Hematopoietic multipotent progenitor cell (in vitro differentiated cells): ENCODE measurements around the gene B3GAT1. TPM values are rescaled to one million over a fixed set of nuclear protein-coding genes. Genes with fewer than 3 reads are reported as not detected.

ENCODE experiments used
- DNase-seq, 3 donors: peaks; one replicate each; pipeline ENCODE4 v3.0.0-alpha.2; 2011 to 2015; ENCODE audit warnings: low read depth in 2 of 3, low spot score in 2 of 3
- total RNA-seq: library from RNA; depleted of rRNA; stranded (reverse); fragments of >200 nt; gene quantifications from one replicate; pipeline ENCODE4 v1.2.3, GENCODE V29; 2012

The B3GAT1 gene
- total RNA-seq, 1 donor: under 0.01 TPM

DNA sequence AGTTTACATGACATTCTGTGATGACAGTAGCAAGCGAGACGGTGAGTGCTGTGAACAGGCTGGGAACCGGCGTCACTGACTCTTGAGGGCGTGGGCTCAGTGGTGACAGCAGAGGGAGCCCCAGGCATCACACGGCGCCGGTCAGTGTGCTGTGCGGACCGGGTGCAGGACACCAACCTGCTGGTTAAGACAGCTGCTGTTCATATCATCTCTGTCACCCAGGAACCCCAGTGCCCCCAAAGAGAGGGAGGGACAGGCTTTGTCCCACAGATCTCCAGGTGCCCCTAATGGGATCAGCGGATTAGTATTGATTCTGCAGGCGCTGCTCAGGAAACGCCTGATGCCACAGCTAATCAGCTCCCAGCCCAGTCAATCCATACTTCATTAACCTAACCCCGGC is 18.4 kb downstream of the B3GAT1 start:
- DNase-seq: no peak

DNA sequence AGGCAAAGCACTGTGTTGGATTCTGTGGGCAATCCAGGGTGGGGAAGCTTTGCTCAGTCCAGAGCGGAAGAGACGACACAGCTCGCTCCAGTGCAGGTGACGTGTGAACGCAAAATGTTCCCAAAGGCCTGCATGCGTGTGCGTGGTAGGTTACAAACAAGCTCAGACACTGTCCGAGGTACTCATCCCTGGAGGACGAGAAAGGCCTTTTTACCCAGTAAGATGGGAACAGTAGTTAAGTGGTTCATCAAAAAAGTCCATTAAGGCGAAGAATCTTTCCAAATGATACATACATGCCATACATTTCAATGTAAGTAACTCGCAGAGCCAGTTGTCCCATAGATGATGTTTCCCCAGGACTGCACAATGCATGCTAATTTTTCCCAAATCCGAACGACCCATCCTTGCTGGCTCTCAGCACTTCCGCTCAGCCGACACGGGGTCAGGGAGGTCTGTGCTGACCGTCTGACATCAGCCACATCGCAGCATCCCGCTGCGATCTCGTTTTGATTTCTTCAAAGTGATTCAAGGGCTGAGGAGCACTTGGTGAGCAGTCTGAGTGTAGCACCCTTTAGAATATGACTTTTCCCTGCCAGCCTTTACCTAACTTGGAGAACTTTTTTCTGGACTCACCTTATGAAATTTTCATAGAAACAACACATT is 19.0 kb downstream of the B3GAT1 start:
- no peak for DNase-seq

DNA sequence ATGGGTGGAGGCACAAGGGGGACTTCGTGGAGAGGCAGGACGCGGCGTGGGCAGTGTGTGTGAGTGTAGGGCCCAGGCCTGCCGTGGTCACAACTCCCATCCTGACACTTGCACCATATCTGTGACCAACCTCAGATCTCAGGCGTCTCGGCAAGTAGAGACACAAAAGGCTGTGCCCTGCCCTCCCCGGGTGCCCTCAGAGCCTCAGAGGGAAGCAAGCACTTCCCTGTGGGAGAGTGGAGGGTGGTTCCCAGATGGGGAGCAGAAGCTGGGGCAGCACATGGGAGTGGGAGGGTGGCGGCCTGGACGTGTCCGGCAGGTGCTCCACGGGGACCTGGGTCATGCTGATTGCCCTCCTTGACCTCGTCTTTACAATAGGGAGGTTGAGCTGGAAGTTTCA is 20.4 kb downstream of the B3GAT1 start:
- no peak for DNase-seq

DNA sequence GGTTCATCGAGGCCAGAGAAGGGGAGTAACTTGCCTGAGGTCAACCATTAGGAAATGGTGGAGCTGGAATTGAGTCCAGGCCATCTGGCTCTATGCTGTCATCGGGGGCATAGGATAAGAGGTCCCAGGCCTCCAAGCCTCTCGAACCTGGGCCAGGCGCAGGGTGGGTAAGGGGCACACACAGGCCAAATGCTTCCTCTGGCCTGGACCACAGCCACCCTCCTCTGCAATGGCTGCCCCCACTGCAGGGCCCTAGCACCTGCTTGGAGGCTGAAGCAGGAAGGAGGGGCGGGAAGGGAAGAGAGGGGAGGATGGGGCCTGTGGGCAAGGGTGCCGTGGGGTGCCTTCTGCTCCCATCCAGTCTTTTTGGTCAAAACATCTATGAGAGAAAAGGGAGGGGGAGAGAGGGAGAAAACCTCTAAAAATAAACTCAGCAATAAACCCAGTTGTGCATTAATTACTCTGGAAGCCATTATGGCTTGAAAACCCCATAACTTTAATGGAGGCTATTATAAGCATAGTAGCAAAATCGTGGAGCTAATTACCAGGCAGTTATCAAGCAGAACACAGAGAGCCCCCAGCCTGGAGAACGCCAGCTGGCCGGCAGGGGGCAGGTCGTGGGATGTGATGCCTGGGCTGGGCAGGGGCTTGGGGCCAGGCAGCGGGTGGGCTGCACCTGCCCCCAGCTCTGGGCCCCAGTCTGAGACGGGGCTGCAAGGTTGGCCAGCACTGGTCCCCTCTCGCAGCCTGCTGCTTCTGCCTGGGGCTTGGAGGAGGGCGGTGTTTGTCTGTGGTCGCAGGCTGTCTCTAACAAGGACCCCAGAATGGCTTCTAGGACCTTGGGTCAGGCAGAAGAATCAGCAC is 21.1 kb downstream of the B3GAT1 start:
- DNase-seq: no peak

DNA sequence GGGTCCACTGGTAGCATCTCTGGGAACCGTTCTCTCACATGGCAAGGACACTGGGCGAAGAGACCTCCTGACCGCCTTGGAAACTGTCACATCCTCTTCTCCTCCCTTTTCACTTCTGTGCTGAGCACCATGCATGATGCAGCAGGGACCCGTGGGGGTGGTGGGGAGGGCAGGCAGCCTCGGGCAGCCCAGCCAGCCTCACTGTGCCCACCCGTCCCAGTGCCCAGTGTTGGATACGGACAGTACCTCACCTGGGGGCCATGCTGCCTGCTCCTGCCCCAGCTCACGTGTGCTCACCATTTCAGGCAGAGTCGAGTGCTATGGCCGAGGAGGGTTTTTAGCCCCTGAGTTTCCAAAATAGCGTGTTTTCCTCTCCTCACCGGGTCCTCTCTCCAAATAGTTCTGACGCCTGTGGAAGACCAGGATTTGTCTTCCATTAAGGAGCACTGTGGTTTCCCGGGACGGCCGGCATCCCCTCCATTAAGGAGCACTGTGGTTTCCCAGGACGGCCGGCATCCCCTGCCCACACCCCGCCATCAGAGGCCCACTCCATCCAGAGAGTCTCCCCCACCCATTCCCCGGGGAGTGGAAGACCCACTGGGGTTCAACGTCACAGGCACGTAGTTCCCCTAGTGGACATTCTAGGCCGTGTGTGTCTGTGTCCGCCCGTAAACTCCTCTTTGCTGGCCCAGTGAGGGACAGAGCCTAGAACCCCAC is 22.4 kb downstream of the B3GAT1 start:
- DNase-seq: no peak

DNA sequence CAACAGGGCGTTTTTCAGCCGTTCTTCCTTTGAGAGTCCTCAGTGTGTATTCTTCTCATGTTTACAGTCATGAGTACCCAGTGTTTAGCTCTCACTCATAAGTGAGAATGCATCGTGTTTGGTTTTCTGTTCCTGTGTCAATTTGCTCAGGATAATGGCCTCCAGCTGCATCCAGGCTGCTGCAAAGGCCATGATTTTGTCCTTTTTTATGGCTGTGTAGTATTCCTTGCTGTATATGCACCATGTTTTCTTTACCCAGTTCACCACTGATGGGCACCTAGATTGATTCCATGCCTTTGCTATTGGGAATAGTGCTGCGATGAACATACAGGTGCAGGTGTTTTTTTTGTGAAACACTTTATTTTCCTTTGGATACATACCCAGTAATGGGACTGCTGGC is 23.5 kb downstream of the B3GAT1 start:
- no peak for DNase-seq

DNA sequence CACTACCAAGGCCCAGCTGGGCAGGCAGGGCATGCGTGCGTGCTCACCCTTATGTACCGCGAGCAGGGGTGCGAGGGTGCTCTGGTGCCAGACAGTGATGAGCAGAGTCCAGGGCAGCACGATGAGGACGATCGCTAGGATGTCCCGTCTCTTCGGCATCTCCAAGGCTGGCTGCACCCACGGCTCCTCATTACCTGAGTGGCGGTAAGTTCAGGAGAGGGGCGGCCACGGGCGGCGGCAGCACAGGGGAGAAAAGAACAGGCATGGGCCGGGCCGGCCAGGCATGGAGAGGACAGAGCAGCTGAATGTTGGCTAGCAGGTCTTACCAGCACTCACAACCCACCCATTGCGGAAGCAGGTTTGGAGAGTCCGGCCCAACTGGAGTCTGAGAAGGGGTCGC is 24.5 kb downstream of the B3GAT1 start:
- DNase-seq: no peak

DNA sequence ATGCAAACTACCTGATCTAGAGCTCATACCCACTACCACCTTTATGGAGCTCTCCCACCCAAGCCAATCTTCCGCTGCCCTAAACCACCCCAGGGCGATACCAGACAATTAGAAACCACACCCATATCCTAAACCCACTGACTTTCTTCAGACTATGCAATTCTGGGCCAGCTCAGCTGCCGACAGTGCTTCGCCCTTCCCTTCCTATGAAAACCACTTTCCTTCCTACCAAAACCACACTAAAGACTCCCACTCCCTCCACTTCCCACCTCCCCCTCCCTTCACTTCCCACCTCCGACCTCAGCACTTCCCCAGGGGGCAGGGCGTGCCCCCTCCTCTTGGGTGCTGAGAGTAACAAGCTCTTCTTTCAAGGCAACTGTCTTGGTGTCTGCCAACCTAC is 25.1 kb downstream of the B3GAT1 start:
- no peak for DNase-seq

DNA sequence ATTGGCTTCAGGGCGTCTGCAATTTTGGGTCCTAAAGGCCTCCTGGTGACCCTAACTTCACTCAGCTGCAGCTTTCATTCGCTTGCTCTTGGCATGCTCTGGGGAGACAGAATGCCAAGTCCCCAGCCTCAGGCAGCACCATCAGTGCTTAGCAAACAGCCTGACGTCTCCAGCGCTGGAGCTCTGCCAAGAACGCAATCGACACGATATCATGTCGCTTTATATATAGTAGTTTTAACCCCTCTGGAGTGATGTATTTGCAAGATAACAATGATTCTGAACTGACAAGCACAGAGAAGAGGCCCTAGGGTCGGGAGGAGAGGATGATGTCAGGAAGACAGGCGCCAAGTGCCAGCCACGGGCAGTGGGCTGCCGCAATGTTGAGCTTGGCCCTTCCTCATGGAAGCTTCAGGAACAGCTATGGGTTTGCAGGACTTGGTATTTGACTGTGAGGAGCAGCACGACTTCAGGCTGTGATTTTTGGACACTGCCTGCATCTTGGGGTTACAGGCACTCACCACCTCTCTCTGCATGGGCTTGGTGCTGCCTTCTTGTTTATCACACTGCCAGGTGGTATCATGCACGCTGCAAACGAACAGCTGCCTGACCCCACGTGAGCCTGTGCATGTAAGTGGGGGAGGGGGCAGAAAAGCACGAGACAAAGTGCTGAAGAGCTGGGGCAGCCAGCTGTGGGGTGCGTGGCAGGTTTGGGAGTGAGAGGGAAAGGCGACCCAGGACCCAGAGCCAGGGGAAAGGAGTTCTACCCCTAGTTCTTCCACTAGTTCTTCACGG is 26.1 kb downstream of the B3GAT1 start:
- no peak for DNase-seq

DNA sequence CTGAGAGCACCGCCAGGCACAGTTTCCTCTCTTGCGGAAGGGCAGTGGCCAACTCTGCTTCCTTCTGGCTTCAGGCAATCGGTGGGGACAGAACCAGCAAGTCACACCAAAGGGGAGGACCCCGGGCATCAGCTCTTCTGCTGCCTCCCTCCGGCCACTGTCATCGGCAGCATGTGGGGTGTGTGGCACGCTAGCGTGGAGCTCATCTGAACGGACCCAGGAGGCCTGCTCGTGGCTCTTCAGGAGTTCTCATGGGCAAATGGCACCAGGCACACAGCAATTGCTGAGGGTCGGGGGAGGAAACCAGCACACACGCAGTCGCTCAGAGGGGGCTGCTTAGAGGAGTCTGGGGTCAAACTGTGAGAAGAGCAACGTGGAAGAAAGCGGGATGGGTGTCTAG is 26.9 kb downstream of the B3GAT1 start:
- no peak for DNase-seq

DNA sequence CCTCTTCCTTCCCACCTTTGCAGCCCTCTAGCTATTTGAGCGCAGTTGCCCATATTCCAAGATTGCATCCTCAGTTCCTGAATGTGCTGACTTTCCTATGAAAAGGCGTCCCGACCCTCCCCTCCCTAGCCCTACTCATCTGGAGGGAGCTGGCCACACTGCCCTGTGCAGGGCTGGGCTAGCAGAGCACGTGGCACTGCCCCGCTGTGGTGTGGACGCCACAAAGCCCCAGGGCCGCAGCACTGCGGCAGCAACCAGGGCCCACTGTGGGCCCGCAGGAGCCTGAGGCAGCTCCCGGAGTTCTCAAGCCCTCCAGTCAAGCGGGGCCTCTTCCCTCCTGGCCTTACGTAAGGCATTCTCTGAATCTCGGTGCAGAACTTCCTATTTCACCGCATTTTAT is 27.6 kb downstream of the B3GAT1 start:
- no peak for DNase-seq

DNA sequence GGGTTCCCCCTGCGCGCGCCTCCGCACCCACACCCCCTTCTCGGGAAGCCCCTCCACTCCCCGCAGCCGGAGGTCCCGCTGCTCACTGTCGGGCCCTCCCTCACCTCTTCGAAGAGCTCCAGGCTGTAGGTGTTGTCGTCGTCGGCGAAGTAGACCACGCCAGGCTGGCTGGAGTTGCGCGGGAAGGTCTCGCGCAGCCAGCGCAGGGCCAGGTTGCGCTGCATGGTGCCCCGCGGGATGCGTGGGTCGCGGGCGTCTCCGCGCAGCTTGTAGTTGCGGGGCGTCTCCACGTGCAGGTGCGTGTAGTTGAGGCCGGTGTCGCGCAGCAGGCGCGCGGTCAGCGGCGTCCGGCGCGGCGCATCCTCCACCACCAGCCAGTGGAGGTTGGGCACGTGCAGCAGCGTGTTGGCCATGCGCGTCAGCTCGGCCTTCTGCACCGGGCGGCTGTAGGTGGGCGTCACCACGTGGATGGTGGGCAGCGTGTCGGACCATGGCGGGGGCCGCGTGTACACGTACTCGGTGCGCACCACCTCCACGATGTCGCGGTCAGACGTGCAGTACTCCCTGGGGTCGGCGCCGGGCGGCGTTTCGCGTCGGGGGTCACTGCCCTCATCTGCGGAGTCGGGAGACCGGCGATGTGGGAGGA is 28.3 kb downstream of the B3GAT1 start:
- no peak for DNase-seq

DNA sequence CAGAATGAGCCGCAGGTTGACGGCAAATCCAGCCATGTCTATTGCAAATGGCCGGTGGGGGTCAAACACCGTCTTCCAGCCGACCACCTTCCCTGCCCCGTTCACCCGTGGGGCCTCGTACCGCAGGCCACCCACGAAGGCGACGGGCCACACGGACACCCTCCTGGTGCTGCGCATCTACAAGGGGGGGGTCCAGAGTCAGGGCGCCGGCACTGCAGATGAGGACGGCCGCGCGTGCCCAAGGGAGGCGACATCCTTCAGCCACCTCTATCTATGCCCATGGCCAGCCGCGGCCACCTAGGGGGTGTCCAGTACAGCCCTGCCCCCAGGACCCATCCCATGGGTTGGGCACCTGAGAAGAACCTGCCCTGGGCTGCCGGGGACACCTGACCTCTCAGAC is 29.2 kb downstream of the B3GAT1 start:
- no peak for DNase-seq

DNA sequence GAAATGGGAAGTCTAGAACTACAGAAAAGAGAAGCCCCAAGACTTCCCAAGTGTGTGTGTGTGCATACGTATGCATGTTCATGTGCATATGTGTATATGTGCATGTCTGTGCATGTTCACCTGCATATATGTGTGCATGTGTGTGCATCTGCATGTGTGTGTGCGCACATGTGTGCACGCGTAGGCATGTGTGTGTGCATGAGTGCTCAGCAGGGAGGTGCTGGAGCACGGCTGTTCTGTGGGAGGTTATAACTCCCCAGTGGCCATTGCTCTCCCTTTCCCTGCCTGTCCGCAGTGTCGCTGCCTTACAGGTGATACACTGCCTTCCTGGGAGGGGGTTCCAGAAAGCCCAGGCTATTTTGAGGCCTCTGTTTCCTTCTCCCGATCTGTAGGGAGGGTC is 29.8 kb downstream of the B3GAT1 start:
- DNase-seq: no peak

DNA sequence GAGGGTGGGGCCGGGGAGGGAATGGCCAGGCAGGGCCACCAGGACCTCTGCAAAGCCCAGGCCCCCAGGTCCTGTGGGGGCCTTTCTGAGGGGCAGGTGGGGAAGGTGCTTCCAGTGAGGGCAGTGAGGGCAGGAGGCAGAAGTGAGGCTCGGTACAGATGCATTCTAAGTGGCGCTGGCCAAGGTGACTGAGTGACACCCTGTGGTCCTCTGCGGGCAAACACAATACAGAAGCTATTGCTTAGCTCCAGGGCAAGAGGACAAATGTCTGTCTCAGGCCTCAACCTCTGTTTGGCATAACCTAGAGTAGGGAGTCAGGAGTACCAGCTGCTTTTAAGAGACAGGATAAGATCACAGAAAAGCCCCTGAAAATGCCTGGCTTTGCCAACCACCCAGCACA is 31.3 kb downstream of the B3GAT1 start:
- DNase-seq: no peak

DNA sequence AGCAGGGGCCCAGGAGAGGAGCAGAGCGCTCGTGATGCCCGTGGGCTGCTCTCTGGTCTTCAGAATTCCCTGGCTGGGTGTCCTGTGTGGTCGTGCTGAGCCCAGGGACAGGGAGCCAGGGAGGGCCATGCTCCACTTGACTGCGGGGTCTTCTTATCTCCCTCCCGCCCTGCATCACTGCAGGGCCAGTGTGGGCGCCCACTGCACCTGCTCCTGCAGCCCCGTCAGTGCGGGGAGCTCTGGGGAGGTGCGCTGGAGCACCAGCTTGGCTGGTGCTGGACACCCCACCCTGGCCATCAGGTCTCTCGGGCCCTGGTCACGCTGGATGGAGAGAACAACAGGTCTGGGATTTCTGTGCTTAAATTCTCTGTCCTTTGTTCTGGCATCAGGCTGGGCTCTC is 31.8 kb downstream of the B3GAT1 start:
- DNase-seq: no peak

DNA sequence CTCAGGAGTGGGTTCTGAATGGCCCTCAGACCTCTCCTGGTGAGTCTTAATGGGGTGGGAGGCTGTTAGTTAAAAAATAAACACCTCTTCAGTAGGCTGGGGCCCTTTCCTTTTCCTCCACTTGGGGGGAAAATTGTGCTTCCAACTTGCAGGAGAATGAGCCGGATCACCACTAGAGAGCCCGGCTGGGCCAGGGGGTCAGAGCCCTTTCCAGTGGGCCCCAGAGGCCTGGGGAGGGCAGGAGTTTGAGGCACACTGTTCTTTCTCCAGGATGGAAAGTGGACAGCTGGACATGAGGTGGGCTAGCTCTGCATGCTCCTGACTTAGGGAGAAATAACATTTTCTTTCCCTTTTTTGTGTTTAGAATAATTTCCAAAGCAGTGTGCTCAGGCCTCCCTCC is 32.8 kb downstream of the B3GAT1 start:
- no peak for DNase-seq

DNA sequence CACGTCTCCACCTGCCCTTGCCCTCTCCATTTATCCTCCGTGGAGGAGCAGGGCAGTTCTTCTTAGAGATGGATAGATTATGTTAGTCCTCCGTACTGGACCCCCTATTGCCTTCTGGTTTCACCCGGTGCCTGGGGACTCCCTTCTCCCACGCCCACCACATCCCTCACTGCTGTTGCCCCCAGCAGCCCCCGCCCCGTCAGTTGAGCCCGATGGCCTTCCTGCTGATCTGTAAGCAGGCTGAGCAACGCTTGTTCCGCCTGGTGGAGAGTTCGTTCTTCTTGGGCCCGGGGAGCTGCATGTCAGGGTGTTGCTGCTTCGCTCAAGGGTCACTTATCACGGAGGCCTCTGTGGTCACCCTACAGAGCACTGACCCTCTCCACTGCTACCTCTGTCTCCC is 34.2 kb downstream of the B3GAT1 start:
- DNase-seq: no peak

DNA sequence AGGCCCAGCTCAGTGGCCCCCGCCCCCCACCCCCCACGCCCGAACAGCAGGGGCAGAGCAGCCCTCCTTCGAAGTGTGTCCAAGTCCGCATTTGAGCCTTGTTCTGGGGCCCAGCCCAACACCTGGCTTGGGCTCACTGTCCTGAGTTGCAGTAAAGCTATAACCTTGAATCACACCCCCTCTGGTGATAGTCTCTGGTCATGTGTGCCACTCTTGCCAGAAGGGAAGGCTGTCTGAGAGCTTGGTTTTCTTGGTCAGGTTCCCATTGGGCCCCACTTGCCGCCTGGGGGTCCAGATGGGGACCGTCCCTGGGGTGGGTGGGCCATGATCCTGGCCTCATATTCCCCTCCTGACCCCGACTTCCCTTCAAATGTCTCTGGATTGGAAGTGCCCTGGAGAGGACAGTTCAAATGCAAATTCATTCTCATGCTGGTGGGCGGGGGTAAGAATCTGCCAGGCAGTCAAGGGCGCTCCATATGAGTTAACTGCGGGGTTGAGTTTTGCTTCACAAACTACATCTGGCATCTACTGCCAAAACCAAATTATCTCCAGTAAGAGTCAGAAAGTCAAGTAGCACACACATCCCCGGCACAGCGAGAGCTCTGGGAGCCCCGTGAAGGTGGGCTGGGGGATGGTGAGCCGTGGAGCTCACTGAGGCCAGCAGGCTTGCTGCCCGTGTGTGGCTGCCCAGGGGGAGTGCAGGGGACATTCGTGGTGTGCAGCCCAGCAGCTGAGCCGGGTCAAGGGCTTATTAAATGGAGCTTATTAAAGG is 35.7 kb downstream of the B3GAT1 start:
- DNase-seq: no peak
